ENCODE results near the gene ETV2.
A peak's percentile ranks its signal among the peaks of the same experiment; 100 is the strongest.
"Not testable (repeated sequence)": the region's sequence is repeated elsewhere in the genome, so short reads cannot be mapped to it uniquely, and the experiment has no call there.

The ETV2 gene

DNA sequence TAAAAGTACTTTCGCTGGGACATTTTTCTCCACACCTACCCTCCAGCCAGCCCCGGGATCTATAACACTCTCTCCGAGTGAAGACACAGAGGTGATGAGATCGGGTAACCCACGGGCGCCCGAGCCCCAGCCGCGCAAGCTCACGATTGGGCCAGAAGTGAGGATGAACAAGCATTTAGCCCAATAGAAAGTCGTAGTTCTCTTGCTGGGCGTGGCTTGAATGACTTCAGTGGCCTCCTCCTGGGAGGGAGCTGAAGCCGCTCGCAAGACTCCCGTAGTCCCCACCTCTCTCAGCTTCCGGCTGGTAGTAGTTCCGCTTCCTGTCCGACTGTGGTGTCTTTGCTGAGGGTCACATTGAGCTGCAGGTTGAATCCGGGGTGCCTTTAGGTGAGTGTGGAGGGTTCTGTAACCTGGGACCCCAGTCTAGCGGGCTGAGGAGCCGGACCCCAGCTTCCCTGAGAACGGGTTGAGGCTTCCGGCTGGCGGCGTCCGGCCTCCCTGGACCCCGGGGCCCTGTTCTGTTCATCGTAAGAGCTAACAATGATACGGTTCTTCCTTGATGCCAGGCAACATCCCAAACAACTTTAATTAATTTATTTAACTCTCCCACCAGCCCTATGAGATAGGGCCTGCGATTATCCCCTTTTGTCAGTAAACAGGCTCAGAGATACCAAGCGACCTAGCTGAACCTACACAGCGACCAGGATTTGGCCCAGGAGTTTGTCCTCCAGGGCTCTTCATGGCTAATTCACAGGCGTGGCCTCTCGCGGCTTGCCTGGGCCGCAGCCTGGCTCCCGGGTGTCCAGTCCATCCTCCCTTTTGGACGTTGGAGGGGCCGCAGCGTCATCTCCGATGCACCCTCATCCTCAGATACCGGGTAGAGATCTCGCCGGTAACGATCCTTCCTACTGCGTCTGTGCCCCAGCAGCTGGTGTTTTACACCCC, 6.7 kb downstream of the ETV2 start, which contains the start of gene COX6B1:
Gene COX6B1, plus strand, starts transcription at position 307 of the 945 bp plus-strand sequence. CDS start 2,921 bp downstream, outside the sequence.
- H3K4me3 ChIP-seq (ENCODE audit: low read length): peak within 1 kb of the TSS; percentile 94
- DNase-seq (ENCODE audit: low read depth): peak; percentile 91
- TF ChIP-seq, protein P1, sequence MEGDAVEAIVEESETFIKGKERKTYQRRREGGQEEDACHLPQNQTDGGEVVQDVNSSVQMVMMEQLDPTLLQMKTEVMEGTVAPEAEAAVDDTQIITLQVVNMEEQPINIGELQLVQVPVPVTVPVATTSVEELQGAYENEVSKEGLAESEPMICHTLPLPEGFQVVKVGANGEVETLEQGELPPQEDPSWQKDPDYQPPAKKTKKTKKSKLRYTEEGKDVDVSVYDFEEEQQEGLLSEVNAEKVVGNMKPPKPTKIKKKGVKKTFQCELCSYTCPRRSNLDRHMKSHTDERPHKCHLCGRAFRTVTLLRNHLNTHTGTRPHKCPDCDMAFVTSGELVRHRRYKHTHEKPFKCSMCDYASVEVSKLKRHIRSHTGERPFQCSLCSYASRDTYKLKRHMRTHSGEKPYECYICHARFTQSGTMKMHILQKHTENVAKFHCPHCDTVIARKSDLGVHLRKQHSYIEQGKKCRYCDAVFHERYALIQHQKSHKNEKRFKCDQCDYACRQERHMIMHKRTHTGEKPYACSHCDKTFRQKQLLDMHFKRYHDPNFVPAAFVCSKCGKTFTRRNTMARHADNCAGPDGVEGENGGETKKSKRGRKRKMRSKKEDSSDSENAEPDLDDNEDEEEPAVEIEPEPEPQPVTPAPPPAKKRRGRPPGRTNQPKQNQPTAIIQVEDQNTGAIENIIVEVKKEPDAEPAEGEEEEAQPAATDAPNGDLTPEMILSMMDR (conservative IDR thresholded peaks at IDR 0.05; ENCODE audit: low read depth, low read length): no peak

- TF ChIP-seq, protein P1 (conservative IDR thresholded peaks at IDR 0.05; ENCODE audit: low read depth, low read length): no peak
- no peak for DNase-seq (ENCODE audit: low read depth)
- H3K4me3 ChIP-seq (ENCODE audit: low read length): no peak overlapping the region
These were observed 9.0 kb downstream of the ETV2 start for GRCh38 chr19:35650581-35650980.

DNA sequence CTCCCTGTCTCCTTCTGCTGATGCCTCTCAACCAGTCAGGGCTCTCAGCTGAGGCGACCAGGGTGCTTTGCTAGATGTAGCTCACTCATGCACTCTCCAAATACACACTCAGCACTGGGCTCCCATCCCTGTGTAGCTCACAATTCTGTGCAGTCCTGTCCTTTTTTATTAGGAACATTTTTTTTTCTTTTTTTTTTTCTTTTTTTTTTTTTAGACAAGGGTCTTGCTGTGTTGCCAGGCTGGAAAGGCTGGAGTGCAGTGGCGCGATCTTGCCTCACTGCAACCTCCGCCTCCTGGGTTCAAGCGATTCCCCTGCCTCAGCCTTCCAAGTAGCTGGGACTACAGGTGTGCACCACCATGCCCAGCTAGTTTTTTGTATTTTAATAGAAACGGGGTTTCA, 13.3 kb downstream of the ETV2 start:
- H3K4me3 ChIP-seq (ENCODE audit: low read length); DNase-seq (ENCODE audit: low read depth): not testable (repeated sequence)

- TF ChIP-seq, protein P1 (conservative IDR thresholded peaks at IDR 0.05; ENCODE audit: low read depth, low read length): no peak
- H3K4me3 ChIP-seq (ENCODE audit: low read length): no peak overlapping the region
- no peak for DNase-seq (ENCODE audit: low read depth)
These were observed 14.1 kb downstream of the ETV2 start for GRCh38 chr19:35655600-35655999.

DNA sequence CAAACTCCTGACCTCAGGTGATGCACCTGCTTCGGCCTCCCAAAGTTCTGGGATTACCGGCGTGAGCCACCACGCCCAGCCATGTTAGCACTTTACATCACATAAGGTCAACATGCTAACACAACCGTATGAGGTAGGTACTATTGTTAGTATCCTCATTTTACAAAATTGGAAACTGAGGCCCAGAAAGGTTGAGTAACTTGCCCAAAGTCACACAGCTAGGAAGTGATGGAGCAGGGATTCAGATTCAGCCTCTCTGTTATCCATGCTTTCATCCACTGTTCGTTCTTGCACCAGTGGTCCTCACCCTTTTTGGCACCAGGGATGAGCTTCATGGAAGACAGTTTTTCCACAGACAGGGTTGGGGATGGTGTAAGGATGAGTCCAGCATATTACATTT, 15.2 kb downstream of the ETV2 start:
- TF ChIP-seq, protein P1 (conservative IDR thresholded peaks at IDR 0.05; ENCODE audit: low read depth, low read length): no peak
- DNase-seq (ENCODE audit: low read depth): no peak
- no peak overlapping the region for H3K4me3 ChIP-seq (ENCODE audit: low read length)

- TF ChIP-seq, protein P1 (conservative IDR thresholded peaks at IDR 0.05; ENCODE audit: low read depth, low read length): peak; percentile 24
- H3K4me3 ChIP-seq (ENCODE audit: low read length): no peak overlapping the region
- no peak for DNase-seq (ENCODE audit: low read depth)
These were observed 16.6 kb downstream of the ETV2 start for GRCh38 chr19:35657904-35658700.

- TF ChIP-seq, protein P1 (conservative IDR thresholded peaks at IDR 0.05; ENCODE audit: low read depth, low read length): no peak
- no peak overlapping the region for H3K4me3 ChIP-seq (ENCODE audit: low read length)
- no peak for DNase-seq (ENCODE audit: low read depth)
These were observed 20.4 kb downstream of the ETV2 start for GRCh38 chr19:35661995-35662340.

Data from retinal pigment epithelial cell (primary cell).